OCI-LY1 (cell line): ENCODE results near the gene PRKG1.

Experiments
- CTCF ChIP-seq: fragments of 200-600 bp; sonication (generic), shearing (Covaris generic); IDR thresholded peaks from 2 replicates; pipeline ENCODE4 v1.5.1; 2017; ENCODE audit warnings: mild to moderate bottlenecking, antibody characterized with exemption, low read length, moderate library complexity, mixed read lengths
- EZH2 ChIP-seq: fragments of 200-600 bp; sonication (generic), shearing (Covaris generic); IDR thresholded peaks from 2 replicates; pipeline ENCODE4 v1.8.0; 2017; ENCODE audit warnings: borderline replicate concordance, mixed run types, mild to moderate bottlenecking, antibody characterized with exemption, low read length, moderate library complexity, mixed read lengths

- TF ChIP-seq CTCF (no peak), EZH2 (no peak)
These were observed 1062.6 kb downstream of the PRKG1 start for GRCh38 chr10:52136921-52137320.
